Endothelial cell (in vitro differentiated cells): ENCODE measurements around the gene MGRN1. TPM values are rescaled to one million over a fixed set of nuclear protein-coding genes. Genes with fewer than 3 reads are reported as not detected.

Experiments used
- DNase-seq: peaks from one replicate; pipeline ENCODE4 v3.0.0; 2021; ENCODE audit warnings: low spot score
- H3K27ac Mint-ChIP-seq: one replicate; pipeline ENCODE4 v1.8.0; 2021; ENCODE audit warnings: mixed read lengths, inconsistent platforms; ENCODE audit not compliant: unreplicated experiment
- H3K27me3 Mint-ChIP-seq: one replicate; pipeline ENCODE4 v1.8.0; 2021; ENCODE audit warnings: mild to moderate bottlenecking, moderate library complexity, mixed read lengths, inconsistent platforms; ENCODE audit not compliant: unreplicated experiment
- H3K36me3 Mint-ChIP-seq: one replicate; pipeline ENCODE4 v1.8.0; 2021; ENCODE audit warnings: mild to moderate bottlenecking, low read depth, mixed read lengths, inconsistent platforms; ENCODE audit not compliant: unreplicated experiment
- H3K4me1 Mint-ChIP-seq: one replicate; pipeline ENCODE4 v1.8.0; 2021; ENCODE audit warnings: mild to moderate bottlenecking, mixed read lengths, inconsistent platforms; ENCODE audit not compliant: unreplicated experiment
- H3K4me3 Mint-ChIP-seq: one replicate; pipeline ENCODE4 v1.8.0; 2021; ENCODE audit warnings: mild to moderate bottlenecking, mixed read lengths, inconsistent platforms; ENCODE audit not compliant: unreplicated experiment
- H3K9me3 Mint-ChIP-seq: one replicate; pipeline ENCODE4 v1.8.0; 2021; ENCODE audit warnings: mixed read lengths, inconsistent platforms; ENCODE audit not compliant: unreplicated experiment
- CTCF ChIP-seq: fragments of 200-600 bp; sonication (generic); IDR thresholded peaks from one replicate; pipeline ENCODE4 v1.5.0; 2021; ENCODE audit warnings: antibody characterized with exemption; ENCODE audit not compliant: unreplicated experiment
- total RNA-seq: library from RNA; stranded (reverse); fragmentation: NEBNext Ultra II Directional; extraction: Animal tissue kit (Norgen Biotek cat#: 25700); gene quantifications from one replicate; pipeline ENCODE4 v1.2.1, GENCODE V29; 2021; ENCODE audit not compliant: unreplicated experiment

Gene MGRN1
- total RNA-seq, 1 donor from 2014 or later: 82.5 TPM

GRCh38 chr16:4663777-4664465 is 39.3 kb downstream of the MGRN1 start:
- H3K4me3 Mint-ChIP-seq: peak overlapping the region; percentile 27
- peaks cover 28% of the 10 kb centered on the region for H3K36me3 Mint-ChIP-seq
- peaks cover 5% of the 10 kb centered on the region for H3K27me3 Mint-ChIP-seq
- H3K27ac Mint-ChIP-seq: no peak overlapping the region
- DNase-seq: no peak
- no peak for TF ChIP-seq CTCF
- H3K4me1 Mint-ChIP-seq: peaks cover 9% of the 10 kb centered on the region
- no peaks in the 10 kb centered on the region for H3K9me3 Mint-ChIP-seq

- Mint-ChIP-seq H3K4me1 (peaks cover 9% of the 10 kb centered on the region), H3K27me3 (peaks cover 5% of the 10 kb centered on the region), H3K4me3 (no peak overlapping the region), H3K36me3 (peaks cover 29% of the 10 kb centered on the region), H3K9me3 (no peaks in the 10 kb centered on the region), H3K27ac (peak overlapping the region; percentile 39)
- DNase-seq: no peak
- TF ChIP-seq CTCF: no peak
Measured at GRCh38 chr16:4664538-4665418, 40.2 kb downstream of the MGRN1 start.

- Mint-ChIP-seq H3K36me3 (peaks cover 29% of the 10 kb centered on the region), H3K9me3 (no peaks in the 10 kb centered on the region), H3K4me1 (peaks cover 9% of the 10 kb centered on the region), H3K4me3 (no peak overlapping the region), H3K27me3 (peaks cover 5% of the 10 kb centered on the region), H3K27ac (no peak overlapping the region)
- DNase-seq: no peak
- no peak for TF ChIP-seq CTCF
Measured at GRCh38 chr16:4666537-4667202, 42.0 kb downstream of the MGRN1 start.

- no peaks in the 10 kb centered on the region for H3K9me3 Mint-ChIP-seq
- H3K4me1 Mint-ChIP-seq: peaks cover 9% of the 10 kb centered on the region
- H3K27ac Mint-ChIP-seq: peak overlapping the region; percentile 27
- H3K4me3 Mint-ChIP-seq: no peak overlapping the region
- H3K36me3 Mint-ChIP-seq: peaks cover 24% of the 10 kb centered on the region
- peaks cover 5% of the 10 kb centered on the region for H3K27me3 Mint-ChIP-seq
- TF ChIP-seq CTCF: no peak
- no peak for DNase-seq
Measured at GRCh38 chr16:4667203-4667963, 42.8 kb downstream of the MGRN1 start.
